ENCODE results near the gene FAM228B. TPM values are rescaled to one million over a fixed set of nuclear protein-coding genes. Genes with fewer than 3 reads are reported as not detected.

Gene FAM228B
- total and polyA plus RNA-seq, 2 donors (not counting 1 experiment from before 2014, with no cell fraction given), result 9.8 to 47.2 TPM

DNA sequence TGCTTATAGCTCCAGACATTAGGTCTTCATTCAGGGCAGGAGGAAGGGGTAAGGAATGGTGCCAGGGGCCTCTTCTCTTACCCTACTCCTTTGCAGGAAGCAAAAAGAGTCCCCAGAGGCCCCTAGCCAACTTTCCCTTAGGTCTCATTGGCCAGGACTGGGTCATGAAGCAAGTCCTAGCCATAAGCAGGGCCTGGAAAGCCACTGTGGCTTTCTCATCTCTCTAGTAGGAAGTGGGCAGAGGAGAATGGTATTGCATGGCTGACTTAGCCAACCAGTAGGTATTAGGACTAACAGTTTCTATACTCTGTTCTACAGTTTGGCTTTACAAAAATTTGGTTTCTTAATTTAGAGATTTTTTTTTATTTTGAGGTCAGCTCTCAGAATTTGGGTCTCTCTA, 56.4 kb downstream of the FAM228B start:
- H2AFZ ChIP-seq (ENCODE audit: insufficient read depth, low read depth, low read length, poor library complexity, severe bottlenecking), result no peak overlapping the region
- no peaks in the 10 kb centered on the region for H3K79me2 ChIP-seq (ENCODE audit: control insufficient read depth, insufficient read depth, low read length)
- Mint-ChIP-seq H3K9me3 (ENCODE audit: insufficient read depth) (no peaks in the 10 kb centered on the region), H3K27ac (no peak overlapping the region), H3K4me1 (no peaks in the 10 kb centered on the region), H3K27me3 (peaks cover 3% of the 10 kb centered on the region), H3K4me3 (no peak overlapping the region)
- no peak for ATAC-seq (ENCODE audit: low read depth)
- no peaks in the 10 kb centered on the region for H3K27me3 ChIP-seq (replicated peaks in 1 of 4; ENCODE audit: control extremely low read depth in 1 of 4, control insufficient read depth in 3 of 4, insufficient read depth in 4 of 4, low read length in 3 of 4)
- no peak overlapping the region for H3K27ac ChIP-seq (ENCODE audit: low read length in 2 of 2)
- H3K4me1 ChIP-seq (ENCODE audit: control insufficient read depth in 2 of 2, insufficient read depth in 2 of 2, low read length in 2 of 2), result no peaks in the 10 kb centered on the region
- ChIA-PET POLR2A (no interaction called here), CTCF (no interaction called here)
- no peak overlapping the region for H3K9ac ChIP-seq (ENCODE audit: low read length)
- H4K20me1 ChIP-seq (ENCODE audit: control insufficient read depth, insufficient read depth, low read length, poor library complexity, severe bottlenecking), result no peaks in the 10 kb centered on the region
- peaks cover 0 to 7% (median 0%) of the 10 kb centered on the region in 3 donors for H3K9me3 ChIP-seq (ENCODE audit: control extremely low read depth in 1 of 3, control insufficient read depth in 2 of 3, insufficient read depth in 1 of 3, low read length in 2 of 3)
- intact Hi-C loops (cut with micrococcal nuclease), result no loop called here
- H3K4me2 ChIP-seq (replicated peaks; ENCODE audit: low read depth, low read length, poor library complexity, severe bottlenecking), result no peak overlapping the region
- DNase-seq, result no peak
- TF ChIP-seq, protein P1, sequence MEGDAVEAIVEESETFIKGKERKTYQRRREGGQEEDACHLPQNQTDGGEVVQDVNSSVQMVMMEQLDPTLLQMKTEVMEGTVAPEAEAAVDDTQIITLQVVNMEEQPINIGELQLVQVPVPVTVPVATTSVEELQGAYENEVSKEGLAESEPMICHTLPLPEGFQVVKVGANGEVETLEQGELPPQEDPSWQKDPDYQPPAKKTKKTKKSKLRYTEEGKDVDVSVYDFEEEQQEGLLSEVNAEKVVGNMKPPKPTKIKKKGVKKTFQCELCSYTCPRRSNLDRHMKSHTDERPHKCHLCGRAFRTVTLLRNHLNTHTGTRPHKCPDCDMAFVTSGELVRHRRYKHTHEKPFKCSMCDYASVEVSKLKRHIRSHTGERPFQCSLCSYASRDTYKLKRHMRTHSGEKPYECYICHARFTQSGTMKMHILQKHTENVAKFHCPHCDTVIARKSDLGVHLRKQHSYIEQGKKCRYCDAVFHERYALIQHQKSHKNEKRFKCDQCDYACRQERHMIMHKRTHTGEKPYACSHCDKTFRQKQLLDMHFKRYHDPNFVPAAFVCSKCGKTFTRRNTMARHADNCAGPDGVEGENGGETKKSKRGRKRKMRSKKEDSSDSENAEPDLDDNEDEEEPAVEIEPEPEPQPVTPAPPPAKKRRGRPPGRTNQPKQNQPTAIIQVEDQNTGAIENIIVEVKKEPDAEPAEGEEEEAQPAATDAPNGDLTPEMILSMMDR (IDR thresholded peaks at IDR 0.05), result no peak
- no peak for TF ChIP-seq EZH2 (IDR thresholded peaks at IDR 0.05; ENCODE audit: borderline replicate concordance, insufficient read depth, low read depth, low read length, poor library complexity, severe bottlenecking)
- no peak overlapping the region for H3K4me3 ChIP-seq (ENCODE audit: control extremely low read depth in 1 of 5, extremely low read depth in 1 of 5, insufficient read depth in 1 of 5, low read depth in 2 of 5, low read length in 4 of 5)
- H3K36me3 ChIP-seq (replicated peaks in 1 of 2; ENCODE audit: control extremely low read depth in 1 of 2, control insufficient read depth in 1 of 2, extremely low read depth in 1 of 2, insufficient read depth in 2 of 2, low read length in 1 of 2), result no peaks in the 10 kb centered on the region

DNA sequence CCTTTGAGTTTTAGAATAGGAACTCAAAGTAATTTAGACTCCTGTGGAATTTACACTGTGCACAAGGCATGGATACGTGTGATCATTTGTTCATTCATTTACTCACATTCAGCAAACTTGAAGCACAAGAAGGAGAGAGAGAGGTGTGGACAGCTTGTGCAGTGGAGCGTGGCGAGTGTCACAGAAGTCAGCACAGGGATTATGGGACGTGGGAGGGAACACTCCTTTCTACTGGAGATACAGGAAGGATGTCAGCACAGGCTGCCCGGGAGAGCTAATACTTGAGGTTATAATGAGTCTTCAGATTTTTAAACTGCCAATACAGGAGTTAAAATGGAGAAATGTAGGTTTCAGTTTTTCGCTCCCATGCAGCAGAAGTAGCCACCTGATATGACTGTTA, 58.6 kb downstream of the FAM228B start:
- Histone ChIP-seq H3K36me3 (replicated peaks in 1 of 2; ENCODE audit: control extremely low read depth in 1 of 2, control insufficient read depth in 1 of 2, extremely low read depth in 1 of 2, insufficient read depth in 2 of 2, low read length in 1 of 2) (no peaks in the 10 kb centered on the region), H3K4me3 (ENCODE audit: control extremely low read depth in 1 of 5, extremely low read depth in 1 of 5, insufficient read depth in 1 of 5, low read depth in 2 of 5, low read length in 4 of 5) (no peak overlapping the region), H2AFZ (ENCODE audit: insufficient read depth, low read depth, low read length, poor library complexity, severe bottlenecking) (no peak overlapping the region), H3K27me3 (replicated peaks in 1 of 4; ENCODE audit: control extremely low read depth in 1 of 4, control insufficient read depth in 3 of 4, insufficient read depth in 4 of 4, low read length in 3 of 4) (no peaks in the 10 kb centered on the region), H3K4me2 (replicated peaks; ENCODE audit: low read depth, low read length, poor library complexity, severe bottlenecking) (no peak overlapping the region), H3K79me2 (ENCODE audit: control insufficient read depth, insufficient read depth, low read length) (no peaks in the 10 kb centered on the region), H3K9me3 (ENCODE audit: control extremely low read depth in 1 of 3, control insufficient read depth in 2 of 3, insufficient read depth in 1 of 3, low read length in 2 of 3) (no peaks in the 10 kb centered on the region), H3K27ac (ENCODE audit: low read length in 2 of 2) (no peak overlapping the region), H4K20me1 (ENCODE audit: control insufficient read depth, insufficient read depth, low read length, poor library complexity, severe bottlenecking) (no peaks in the 10 kb centered on the region), H3K9ac (ENCODE audit: low read length) (no peak overlapping the region), H3K4me1 (ENCODE audit: control insufficient read depth in 2 of 2, insufficient read depth in 2 of 2, low read length in 2 of 2) (no peaks in the 10 kb centered on the region)
- H3K4me3 Mint-ChIP-seq, result no peak overlapping the region
- no peak for TF ChIP-seq EZH2 (IDR thresholded peaks at IDR 0.05; ENCODE audit: borderline replicate concordance, insufficient read depth, low read depth, low read length, poor library complexity, severe bottlenecking)
- TF ChIP-seq, protein P1 (IDR thresholded peaks at IDR 0.05), result no peak
- ATAC-seq (ENCODE audit: low read depth) (no peak), DNase-seq (no peak)
- H3K27me3 Mint-ChIP-seq, result no peaks in the 10 kb centered on the region
- intact Hi-C loops (cut with micrococcal nuclease), result no loop called here
- ChIA-PET CTCF (interaction anchor here (0.6 kb wide), 1 partner anchor 358 kb away, joined by 3 read pairs; no protein-coding TSS in a partner anchor), POLR2A (no interaction called here)
- H3K4me1 Mint-ChIP-seq, result no peaks in the 10 kb centered on the region
- no peaks in the 10 kb centered on the region for H3K9me3 Mint-ChIP-seq (ENCODE audit: insufficient read depth)
- WGBS (ENCODE audit: insufficient coverage), result 65% methylated on average over 5 of the region's 6 CpGs
- H3K27ac Mint-ChIP-seq, result no peak overlapping the region

All from B cell (primary cell).